LNCaP clone FGC (cell line): ENCODE data around the gene RAB44.

Source experiments
- DNase-seq: peaks from one replicate; pipeline ENCODE4 v3.0.0-alpha.2; 2011; ENCODE audit warnings: low read depth
- H3K4me3 ChIP-seq: 2 replicates; pipeline ENCODE4 v1.5.1; 2011; ENCODE audit warnings: mild to moderate bottlenecking, low read depth, low read length, control low read depth
- CTCF ChIP-seq: IDR thresholded peaks from 2 replicates; pipeline ENCODE4 v1.5.1; 2012; ENCODE audit warnings: mild to moderate bottlenecking; ENCODE audit not compliant: control insufficient read depth, insufficient read depth; ENCODE audit errors: extremely low read depth

Gene RAB44

GRCh38 chr6:36663504-36664446 is 33.9 kb upstream of the RAB44 start:
- TF ChIP-seq CTCF: no peak
- no peak for DNase-seq
- no peak overlapping the region for H3K4me3 ChIP-seq

GRCh38 chr6:36665180-36665579 is 32.4 kb upstream of the RAB44 start:
- DNase-seq: no peak
- TF ChIP-seq CTCF: no peak
- H3K4me3 ChIP-seq: no peak overlapping the region

- no peak for TF ChIP-seq CTCF
- no peak for DNase-seq
- H3K4me3 ChIP-seq: no peak overlapping the region
These were observed 31.3 kb upstream of the RAB44 start for GRCh38 chr6:36666287-36666686.

- H3K4me3 ChIP-seq: no peak overlapping the region
- no peak for DNase-seq
- TF ChIP-seq CTCF: no peak
These were observed 30.6 kb upstream of the RAB44 start for GRCh38 chr6:36666826-36667591.

- H3K4me3 ChIP-seq: no peak overlapping the region
- no peak for DNase-seq
- TF ChIP-seq CTCF: no peak
These were observed 29.0 kb upstream of the RAB44 start for GRCh38 chr6:36668591-36668990.

- no peak for DNase-seq
- TF ChIP-seq CTCF: no peak
- no peak overlapping the region for H3K4me3 ChIP-seq
These were observed 28.6 kb upstream of the RAB44 start for GRCh38 chr6:36669002-36669401.
